ENCODE results near the gene USP20.

USP20 gene

GRCh38 chr9:129918296-129918950, 83.2 kb downstream of the USP20 start:
- H3K27me3 Mint-ChIP-seq (ENCODE audit: low read depth): no peaks in the 10 kb centered on the region
- no peaks in the 10 kb centered on the region for H3K9me3 Mint-ChIP-seq
- H3K4me3 Mint-ChIP-seq: no peak overlapping the region
- peaks cover 32% of the 10 kb centered on the region for H3K36me3 Mint-ChIP-seq (ENCODE audit: low read depth)
- H3K4me1 Mint-ChIP-seq (ENCODE audit: low read depth): peaks cover 7% of the 10 kb centered on the region
- no peak overlapping the region for H3K27ac Mint-ChIP-seq

- H3K27me3 Mint-ChIP-seq (ENCODE audit: low read depth): no peaks in the 10 kb centered on the region
- H3K36me3 Mint-ChIP-seq (ENCODE audit: low read depth): peaks cover 39% of the 10 kb centered on the region
- H3K4me1 Mint-ChIP-seq (ENCODE audit: low read depth): peaks cover 7% of the 10 kb centered on the region
- H3K27ac Mint-ChIP-seq: no peak overlapping the region
- no peak overlapping the region for H3K4me3 Mint-ChIP-seq
- H3K9me3 Mint-ChIP-seq: no peaks in the 10 kb centered on the region
Measured at GRCh38 chr9:129919277-129919676, 84.0 kb downstream of the USP20 start.

GRCh38 chr9:129919841-129920240, 84.6 kb downstream of the USP20 start:
- no peak overlapping the region for H3K4me3 Mint-ChIP-seq
- H3K27me3 Mint-ChIP-seq (ENCODE audit: low read depth): no peaks in the 10 kb centered on the region
- H3K9me3 Mint-ChIP-seq: no peaks in the 10 kb centered on the region
- H3K27ac Mint-ChIP-seq: no peak overlapping the region
- peaks cover 42% of the 10 kb centered on the region for H3K36me3 Mint-ChIP-seq (ENCODE audit: low read depth)
- H3K4me1 Mint-ChIP-seq (ENCODE audit: low read depth): peaks cover 10% of the 10 kb centered on the region

- no peak overlapping the region for H3K27ac Mint-ChIP-seq
- no peak overlapping the region for H3K4me3 Mint-ChIP-seq
- no peaks in the 10 kb centered on the region for H3K9me3 Mint-ChIP-seq
- peaks cover 7% of the 10 kb centered on the region for H3K4me1 Mint-ChIP-seq (ENCODE audit: low read depth)
- peaks cover 41% of the 10 kb centered on the region for H3K36me3 Mint-ChIP-seq (ENCODE audit: low read depth)
- no peaks in the 10 kb centered on the region for H3K27me3 Mint-ChIP-seq (ENCODE audit: low read depth)
Measured at GRCh38 chr9:129921905-129922304, 86.6 kb downstream of the USP20 start.

- Mint-ChIP-seq H3K4me1 (ENCODE audit: low read depth) (peaks cover 5% of the 10 kb centered on the region), H3K36me3 (ENCODE audit: low read depth) (peaks cover 35% of the 10 kb centered on the region), H3K9me3 (no peaks in the 10 kb centered on the region), H3K27me3 (ENCODE audit: low read depth) (no peaks in the 10 kb centered on the region), H3K27ac (no peak overlapping the region), H3K4me3 (no peak overlapping the region)
Measured at GRCh38 chr9:129923589-129923988, 88.3 kb downstream of the USP20 start.

GRCh38 chr9:129929496-129930125, 94.4 kb downstream of the USP20 start:
- H3K36me3 Mint-ChIP-seq (ENCODE audit: low read depth): peaks cover 29% of the 10 kb centered on the region
- no peak overlapping the region for H3K4me3 Mint-ChIP-seq
- H3K27ac Mint-ChIP-seq: no peak overlapping the region
- peaks cover 42% of the 10 kb centered on the region for H3K4me1 Mint-ChIP-seq (ENCODE audit: low read depth)
- no peaks in the 10 kb centered on the region for H3K27me3 Mint-ChIP-seq (ENCODE audit: low read depth)
- H3K9me3 Mint-ChIP-seq: no peaks in the 10 kb centered on the region

GRCh38 chr9:129930743-129931142, 95.5 kb downstream of the USP20 start:
- Mint-ChIP-seq H3K27me3 (ENCODE audit: low read depth) (no peaks in the 10 kb centered on the region), H3K4me3 (peak overlapping the region; percentile 44), H3K27ac (peak overlapping the region; percentile 84), H3K9me3 (no peaks in the 10 kb centered on the region), H3K4me1 (ENCODE audit: low read depth) (peaks cover 45% of the 10 kb centered on the region), H3K36me3 (ENCODE audit: low read depth) (peaks cover 31% of the 10 kb centered on the region)

Data from T-helper 1 cell treated with Interleukin-12 subunit alpha and Interleukin-12 subunit beta and Interleukin-4 antibody, amounts not matched to agents 30 μg/mL and 1 μg/mL, for 36 hours (primary cell).